DLD1 (cell line): ENCODE results near the gene THAP3.
"Not testable (repeated sequence)": the region's sequence is repeated elsewhere in the genome, so short reads cannot be mapped to it uniquely, and the experiment has no call there.

Experiments
- in situ Hi-C: cut with HindIII; loops from 2 replicates; pipeline ENCODE4 v1.10.0; 2017; ENCODE audit warnings: low sequenced_read_pairs

Gene THAP3

DNA sequence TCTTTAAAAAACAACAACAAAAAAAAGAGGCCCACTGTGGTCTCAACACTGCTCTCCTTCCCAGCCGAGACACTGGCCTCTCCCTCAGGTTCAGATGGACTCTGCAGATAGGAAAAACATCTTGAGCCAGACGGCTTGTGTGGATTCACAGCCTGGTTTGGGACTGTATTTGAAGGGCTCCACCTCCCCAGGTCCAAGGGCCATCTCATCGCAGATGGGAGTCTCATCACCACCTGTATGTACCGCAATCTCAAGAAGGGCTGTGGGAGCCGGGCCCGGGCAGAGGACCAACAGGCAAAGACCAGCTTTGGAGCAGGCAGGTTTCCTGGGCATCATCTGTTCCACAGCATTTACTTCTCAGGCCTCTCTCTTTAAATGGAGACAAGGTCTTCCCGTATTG is 34.6 kb upstream of the THAP3 start:
- in situ Hi-C loops = no loop called here

DNA sequence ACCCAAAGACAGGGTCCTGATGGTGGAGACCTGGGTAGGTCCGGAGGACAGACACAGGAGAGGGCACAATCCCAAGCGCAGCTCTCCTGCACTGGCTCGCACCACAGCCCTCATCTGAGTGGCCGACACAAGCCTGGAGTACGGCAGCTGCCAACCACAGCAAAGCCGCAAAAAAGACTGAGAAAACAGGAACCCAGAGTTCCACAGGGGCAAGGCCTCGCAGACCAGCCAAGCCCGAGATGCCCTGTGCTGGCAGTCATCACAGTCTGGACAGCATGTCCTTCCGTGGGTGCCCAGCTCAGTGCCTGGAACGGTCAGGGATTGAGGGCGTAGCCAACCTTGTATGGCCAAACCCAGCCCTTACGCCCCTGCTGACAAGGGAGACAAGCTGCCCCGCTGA is 33.4 kb upstream of the THAP3 start:
- in situ Hi-C loops = no loop called here

DNA sequence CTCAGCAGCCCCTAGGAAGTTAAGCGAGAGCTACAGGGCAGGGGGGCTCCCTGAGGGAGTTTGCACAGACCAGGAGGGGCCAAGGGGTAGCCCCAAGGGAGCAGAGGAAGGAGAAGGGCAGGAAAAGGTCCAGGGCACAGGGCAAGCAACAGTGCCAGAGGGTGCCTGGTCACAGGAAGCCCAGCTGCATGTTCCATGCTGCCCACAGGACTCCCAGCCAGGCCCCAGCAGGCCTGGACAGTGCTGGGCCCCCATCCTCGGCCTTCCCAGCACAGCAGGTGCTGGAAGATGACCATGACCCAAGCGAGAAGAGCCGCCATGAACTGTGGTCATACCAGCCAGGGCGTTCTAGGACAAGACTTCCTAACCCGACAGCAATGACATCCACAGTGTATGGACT is 33.0 kb upstream of the THAP3 start:
- in situ Hi-C loops = no loop called here

DNA sequence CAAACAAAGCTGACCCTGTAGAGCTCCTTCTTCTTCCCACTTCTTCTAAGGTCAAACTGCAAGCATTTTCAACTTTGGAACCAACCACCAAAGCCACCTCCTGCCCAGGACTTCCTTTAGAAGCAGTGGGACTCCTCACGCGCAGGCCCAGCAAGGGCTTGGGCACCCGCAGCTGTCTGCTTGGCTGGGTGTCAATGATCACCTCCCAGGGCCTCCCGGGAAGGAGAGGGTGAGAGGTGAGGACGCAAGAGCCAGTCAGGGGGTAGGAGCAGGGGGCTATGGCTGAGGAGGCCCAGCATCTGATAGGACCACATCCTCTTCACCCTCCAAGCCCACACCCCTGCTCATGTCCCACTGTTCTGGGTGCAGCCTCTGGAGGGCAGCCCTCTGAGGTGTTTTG is 32.2 kb upstream of the THAP3 start:
- in situ Hi-C loops = no loop called here

DNA sequence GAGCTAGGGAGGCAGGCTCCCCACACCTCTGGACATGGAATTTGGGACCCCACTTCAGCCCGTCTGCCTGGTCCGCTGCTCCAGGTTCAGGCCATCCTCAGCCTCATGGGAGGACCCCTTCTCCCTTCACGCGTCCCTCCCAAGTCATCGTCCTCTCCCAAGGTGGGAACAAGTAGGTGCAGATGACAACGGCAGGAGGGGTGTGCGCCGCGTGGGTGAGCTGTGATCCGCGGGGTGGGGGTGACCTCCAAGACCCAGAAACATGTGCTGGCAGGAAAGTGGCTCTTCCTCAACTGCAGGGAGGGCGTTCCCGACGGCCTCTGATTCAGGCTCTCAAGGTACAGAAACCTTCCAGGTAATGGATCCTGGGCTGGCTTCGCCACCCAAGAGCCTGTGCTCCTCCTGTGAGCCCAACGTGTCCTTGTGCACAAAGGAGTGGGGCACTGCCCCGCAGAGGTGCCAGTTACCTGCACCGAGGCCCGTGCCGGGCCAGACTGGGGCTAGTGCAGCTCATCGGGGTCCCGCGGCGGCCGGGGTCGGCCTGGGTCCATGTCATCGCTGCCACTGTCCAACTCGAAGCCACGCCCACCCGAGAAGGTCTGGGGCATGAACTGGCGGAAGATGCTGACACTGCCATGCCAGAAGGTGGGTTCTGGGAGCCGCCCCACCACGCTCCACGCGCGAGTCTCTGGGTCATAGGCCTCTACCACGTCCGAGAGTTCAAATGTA is 31.6 kb upstream of the THAP3 start:
- in situ Hi-C loops = no loop called here

DNA sequence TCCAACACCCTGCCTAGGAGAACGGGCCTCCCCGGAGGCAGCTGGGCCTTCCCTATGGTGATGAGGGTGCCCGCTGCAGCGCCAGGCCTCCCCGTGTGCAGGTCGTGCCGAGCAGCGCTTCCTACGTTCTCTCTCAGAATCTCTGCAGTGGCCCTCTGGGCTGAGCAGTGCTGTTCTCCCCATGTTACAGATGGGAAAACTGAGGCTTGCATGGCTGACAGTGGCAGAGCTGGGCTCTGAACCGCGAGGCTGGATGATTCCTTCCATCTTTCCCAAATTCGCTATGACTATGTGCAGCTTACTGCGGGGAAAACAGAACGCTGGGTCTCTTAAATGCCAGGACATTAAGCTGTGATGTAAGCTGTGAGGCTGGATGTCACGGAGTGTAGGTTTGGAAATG is 30.9 kb upstream of the THAP3 start:
- in situ Hi-C loops = no loop called here

DNA sequence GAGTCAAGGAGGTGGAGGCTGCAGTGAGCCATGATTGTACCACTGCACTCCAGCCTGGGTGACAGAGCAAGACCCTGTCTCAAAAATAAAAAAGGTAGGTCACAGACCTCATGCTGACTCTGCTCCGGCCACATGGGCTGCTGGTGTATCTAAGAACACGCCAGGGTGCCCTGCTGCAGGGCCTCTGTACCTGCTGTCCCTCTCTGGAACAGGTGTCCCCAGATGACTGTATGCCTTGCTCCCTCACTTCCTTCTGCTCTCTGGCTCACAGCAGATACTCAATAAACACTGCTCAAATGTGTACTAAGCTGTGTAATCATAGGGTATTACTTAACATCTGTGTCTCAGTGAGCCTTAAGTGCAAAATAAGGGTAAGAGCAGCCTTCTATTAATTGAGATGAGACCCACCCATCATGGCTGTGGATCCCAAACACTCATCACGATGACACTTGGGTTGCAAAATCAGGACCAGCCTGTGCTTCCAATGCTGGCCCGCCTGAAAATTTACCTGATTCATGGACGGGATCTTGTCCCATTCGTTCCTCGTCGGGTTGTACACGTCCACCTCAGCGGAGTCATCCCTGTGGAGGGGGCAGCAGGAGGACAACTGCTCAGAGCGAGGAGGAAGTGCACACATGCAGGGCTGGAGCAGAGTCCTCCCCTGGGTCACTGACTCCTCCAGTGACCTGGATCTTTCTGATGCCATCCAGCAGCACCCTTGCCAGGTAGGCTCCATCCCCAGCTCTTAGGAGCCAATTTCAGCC is 29.5 kb upstream of the THAP3 start:
- in situ Hi-C loops = no loop called here

DNA sequence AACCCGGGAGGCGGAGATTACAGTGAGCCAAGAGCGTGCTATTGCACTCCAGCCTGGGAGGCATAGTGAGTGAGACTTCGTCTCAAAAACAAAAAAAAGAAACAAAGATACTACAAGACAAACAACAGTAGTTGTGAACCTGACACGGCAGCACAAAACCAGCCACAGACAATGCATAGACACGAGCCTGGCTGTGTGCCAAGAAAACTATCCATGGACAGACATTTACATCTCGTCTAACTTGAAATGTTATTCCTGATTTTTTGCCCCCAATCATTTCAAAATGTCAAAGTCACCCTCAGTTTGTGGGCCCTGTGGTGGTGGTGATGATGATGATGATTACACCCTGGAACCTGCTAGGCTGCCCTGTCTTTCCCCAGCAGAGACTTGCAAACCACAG is 28.3 kb upstream of the THAP3 start:
- in situ Hi-C loops = no loop called here

DNA sequence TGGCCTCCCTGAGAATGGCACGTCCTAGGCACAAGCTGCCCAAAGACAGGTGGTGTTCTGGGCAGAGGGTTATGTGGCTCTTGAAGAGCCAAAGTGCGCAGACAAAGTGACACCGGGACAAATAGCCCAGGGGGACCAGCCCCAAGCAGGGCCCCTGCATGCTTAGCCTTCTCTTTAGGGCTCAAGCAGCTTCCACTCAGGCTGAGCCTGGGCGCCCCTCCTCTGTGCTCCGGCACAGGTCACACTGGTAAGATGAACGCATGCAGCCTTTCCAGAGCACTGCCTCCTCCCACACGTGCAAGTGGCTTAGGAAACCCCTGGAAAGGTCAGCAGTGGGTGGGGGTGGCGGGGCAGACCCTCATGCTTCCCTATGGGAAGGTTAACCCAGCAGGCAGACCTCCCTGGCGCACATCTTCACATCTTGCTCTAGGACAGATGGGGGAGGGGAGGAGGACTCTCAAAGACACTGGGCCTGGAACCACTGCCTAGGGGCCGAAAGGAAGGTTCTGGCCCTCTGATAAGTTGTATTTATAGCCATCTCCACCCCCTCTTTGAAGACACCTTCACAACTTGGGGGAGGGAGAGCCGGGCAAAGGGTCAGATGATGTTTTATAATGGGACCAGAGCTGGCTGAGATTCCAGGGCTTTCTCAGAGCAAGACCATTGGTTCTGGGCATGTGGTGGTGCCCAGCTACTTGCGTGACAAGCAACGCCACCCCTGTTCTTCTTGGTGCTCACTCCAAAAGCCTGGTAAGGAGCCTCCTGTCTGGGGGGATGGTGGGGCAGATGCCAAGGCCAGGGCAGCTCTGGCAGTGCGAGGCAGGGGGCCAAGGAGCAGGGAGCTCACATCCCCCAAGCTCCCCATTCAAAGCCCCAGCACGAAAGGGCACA is 27.5 kb upstream of the THAP3 start:
- in situ Hi-C loops = no loop called here

DNA sequence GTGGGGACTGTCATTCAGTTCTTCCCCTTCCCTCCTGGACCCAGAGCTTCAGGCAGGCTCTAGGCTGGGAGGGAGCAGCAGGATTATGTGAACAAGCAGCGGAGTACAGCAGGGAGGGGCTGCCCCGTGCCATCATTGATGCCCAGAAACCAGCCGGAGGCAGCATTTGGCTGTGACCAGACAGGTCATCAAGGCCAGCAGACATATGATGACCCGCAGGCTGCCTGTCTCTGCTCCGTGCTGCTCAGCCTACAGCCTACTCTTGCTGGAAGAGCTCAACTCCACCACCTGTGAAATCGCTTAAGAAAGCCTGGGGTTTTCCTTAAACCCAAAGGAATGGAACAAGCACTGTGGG is 26.9 kb upstream of the THAP3 start:
- in situ Hi-C loops = no loop called here

DNA sequence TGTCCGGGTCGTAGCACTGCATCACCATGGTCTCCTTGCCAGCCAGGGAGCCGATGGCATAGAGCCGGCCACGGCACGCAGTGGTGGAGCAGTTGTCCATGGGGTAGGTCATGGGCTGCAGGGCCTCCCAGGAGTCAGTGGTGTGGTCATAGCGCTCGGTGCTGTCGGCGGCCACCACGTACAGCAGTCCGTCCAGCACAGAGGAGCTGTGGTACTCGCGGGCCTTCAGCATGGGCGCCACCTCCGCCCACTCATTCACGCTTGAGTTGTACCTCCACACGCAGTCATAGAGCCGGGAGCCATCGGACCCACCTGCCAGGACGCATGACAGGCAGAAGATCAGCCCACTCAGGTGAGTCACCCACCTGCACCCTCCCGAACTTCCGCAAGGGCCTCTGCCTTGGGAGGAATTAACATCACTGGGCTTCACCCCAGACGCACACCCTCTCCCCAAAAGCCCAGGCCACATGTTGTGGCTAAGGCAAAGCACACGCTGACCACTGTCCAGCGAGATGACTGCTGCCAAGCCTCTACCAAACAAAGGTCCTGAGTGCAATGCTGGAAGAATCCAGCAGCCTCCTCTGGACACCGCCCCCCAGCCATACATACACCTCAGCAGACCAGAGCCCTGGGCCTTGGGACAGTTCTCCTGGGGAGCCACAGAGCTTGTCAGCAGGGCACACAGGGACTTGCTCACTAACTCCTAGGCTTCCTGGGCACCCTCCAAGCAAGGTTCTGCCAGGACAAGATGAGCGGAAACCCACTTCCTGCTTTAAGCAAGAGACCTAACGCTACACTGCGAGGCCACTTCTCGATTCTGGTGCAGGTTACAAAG is 25.3 kb upstream of the THAP3 start:
- in situ Hi-C loops = no loop called here

DNA sequence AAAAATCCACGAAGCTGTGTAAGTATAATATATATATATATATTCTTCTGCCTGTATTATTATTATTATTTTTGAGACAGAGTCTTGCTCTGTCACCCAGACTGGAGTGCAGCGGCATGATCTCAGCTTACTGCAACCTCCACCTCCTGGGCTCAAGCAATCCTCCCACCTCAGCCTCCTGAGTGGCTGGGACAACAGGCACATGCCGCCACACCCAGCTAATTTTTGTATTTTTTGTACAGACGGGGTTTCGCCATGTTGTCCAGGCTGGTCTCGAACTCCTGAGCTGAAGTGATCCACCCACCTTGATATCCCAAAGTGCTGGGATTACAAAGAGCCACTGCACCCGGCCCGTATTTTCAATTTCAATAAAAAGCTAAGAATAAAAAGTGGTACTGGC is 24.7 kb upstream of the THAP3 start:
- in situ Hi-C loops = not testable (repeated sequence)

DNA sequence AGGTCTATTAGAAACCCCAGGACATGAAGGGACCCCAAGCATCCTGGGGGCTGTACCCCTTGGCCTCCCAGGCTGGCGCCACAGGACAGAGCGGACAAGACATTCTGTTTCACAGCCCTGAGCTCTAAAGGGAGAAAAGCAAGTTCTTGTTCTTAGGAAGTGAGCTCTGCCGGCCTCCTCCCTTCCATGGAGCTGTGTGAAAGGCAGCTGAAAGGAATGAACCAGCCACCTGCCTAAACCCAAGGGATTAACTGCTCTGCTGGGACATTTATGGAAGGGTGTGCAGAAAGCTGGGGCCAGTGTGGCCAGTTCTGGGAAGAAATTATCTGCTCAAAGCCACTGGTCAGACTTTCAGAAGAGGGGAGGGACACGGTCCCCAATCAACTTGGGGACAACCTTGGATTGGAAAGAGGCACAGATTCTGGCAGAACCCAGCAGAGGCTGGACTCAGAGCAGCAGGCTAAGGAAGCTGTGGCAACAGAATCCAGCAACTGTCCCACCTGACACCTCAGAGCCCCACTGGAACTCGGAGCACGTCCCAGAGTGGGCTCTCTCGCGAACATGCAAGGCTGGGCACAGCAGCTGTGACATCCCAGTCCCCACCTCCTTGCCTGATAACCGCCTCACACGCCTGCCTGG is 24.1 kb upstream of the THAP3 start:
- in situ Hi-C loops = no loop called here

DNA sequence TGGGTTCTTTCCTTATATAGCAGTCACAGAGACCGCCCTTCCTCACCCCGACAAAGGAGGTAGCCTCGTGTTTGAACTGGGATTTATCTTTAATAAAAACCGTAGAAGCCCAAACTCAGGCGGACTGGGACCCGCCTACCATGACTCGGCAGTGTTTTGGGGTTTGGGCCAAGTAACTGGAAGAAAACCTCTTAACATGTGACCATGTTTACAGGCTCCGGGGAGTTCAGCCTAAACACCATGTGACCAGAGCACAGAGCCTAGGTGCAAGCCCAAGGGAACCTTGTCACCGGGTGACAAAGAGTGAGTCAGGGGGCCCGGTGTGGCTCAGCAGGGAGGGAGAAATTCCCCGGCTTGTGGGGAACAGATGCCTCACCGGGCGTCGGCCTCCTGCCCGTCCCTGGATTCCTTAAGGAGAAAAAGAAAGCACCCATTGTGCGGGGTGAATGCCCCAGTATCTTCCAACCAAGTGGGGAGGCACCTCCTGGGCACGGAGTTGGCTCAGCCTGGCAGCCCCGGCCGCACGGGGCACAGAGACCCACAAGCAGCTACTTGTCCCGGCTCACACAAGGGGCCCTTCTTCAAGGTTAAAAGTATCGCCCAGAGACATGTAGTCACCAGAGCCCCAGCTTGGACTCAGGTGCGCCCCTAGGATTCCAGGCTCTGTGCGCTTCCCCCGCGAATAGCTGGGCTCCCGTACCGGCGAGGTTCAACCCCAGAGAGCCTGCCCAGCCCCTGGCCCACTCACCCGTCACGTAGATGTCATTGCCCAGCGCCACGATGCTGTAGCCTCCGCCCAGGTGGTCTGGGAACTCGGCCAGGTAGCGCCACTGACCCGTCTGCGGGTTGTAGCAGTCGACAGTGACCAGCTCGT is 23.4 kb upstream of the THAP3 start:
- in situ Hi-C loops = no loop called here

DNA sequence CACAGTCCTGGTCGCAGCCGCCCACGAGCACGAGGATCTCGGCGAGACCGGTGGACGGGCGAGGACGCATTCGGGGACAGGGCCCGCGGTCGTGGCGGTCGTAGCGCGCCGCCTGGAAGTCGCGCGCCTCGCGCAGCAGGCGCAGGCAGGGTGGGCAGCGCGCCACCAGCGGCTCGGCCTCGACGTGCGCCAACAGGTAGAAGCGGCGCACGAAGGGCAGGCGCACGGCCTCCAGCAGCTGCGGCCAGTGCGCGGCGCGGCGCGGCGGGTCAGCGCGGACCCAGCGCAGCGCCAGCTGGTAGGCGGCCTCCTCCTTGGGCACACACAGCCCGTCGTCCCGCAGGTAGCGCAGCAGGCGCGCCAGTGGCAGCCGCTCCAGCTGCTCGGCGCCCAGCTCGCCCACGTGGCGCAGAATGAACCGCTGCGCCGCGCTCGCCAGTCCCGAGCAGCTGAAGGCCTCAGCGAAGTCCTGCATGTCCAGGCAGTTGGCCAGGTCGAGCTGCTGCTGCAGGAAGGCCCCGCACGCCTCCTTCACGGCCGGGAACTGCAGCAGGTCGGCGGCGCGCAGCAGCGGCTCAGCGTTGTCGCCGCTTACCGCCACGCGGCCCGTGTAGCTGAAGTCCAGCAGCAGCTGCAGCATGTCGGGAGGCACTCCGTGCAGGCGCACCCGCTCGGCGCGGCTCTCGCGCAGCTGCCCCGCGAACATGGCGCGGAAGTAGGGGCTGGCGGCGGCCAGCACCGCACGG is 22.6 kb upstream of the THAP3 start:
- in situ Hi-C loops = no loop called here

DNA sequence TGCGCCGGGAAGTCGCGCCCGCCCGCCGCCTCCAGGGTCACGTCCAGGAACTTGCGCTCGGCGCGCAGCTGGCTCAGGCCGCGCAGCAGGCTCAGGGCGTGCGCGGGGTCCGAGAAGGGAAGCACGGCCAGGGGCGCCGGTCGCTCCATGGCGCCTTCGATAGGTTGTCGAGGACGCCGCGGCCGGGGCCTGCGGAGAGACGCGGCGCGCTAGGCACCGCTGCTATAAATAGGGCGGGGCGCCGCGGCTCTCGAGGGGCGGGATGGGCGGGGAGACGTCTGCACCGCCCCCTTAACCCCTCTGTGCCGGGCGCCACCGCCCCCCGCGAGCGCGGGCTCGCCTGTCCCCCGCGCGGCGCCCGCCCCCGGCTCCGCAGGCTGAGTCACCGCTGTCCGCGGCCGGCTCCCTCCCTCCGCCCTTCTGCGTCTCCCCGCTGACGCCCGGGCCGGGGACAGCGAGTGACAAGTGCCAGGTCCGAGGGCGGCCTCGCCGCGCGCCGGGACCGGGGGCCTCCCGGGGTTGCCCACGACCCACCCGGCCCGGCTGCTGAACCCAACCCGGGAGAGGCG is 21.9 kb upstream of the THAP3 start, which contains the start of gene KLHL21:
Gene KLHL21, minus strand, starts transcription at position 201 of the 569 bp plus-strand sequence. Its CDS starts 52 bp downstream, at position 149.
- in situ Hi-C loops = no loop called here

DNA sequence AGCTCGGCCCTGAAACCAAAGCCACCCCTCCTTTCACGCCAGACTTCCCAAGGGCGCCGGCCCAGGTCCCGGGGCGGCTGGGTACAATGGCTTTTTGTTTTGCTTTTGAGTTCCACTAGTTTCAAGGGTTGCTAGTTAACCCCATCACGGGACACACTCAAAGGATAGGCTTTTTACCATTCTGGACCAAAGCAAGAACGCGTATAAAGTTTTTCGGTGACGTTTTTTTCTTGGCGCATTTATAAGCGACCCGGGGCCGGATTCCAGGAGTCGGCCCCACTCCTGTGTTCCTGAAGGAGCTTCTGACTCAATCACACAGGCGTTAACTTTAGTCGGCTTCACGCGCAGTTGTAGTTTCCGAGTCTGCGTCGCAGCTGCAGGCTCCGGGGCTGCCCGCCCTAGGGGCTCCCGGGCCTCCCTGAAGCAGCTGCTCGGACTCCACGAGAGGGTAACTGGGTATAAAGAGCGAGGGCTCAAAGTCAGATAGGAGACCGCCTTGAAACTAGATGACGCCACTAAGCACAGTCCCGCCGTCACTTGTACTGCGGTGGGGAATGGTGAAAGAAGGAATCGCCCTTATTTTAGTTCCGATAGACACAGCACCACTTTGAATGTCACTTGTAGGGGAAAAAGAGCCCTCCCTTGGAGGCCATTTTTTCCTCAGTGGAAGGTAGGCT is 21.3 kb upstream of the THAP3 start:
- in situ Hi-C loops = no loop called here
